Skeletal muscle satellite cell (primary cell): ENCODE data around the gene AHI1.
"Not testable (repeated sequence)": the region's sequence is repeated elsewhere in the genome, so short reads cannot be mapped to it uniquely, and the experiment has no call there.

Experiments
- H3K27me3 ChIP-seq: 2 replicates; pipeline ENCODE4 v1.7.0; 2013; ENCODE audit warnings: low read length; ENCODE audit not compliant: control insufficient read depth, insufficient read depth
- H3K36me3 ChIP-seq: 2 replicates; pipeline ENCODE4 v1.7.0; 2013; ENCODE audit warnings: mild to moderate bottlenecking, control low read depth, low read length; ENCODE audit not compliant: insufficient read depth
- H3K4me1 ChIP-seq: 2 replicates; pipeline ENCODE4 v1.7.0; 2013; ENCODE audit warnings: low read length; ENCODE audit not compliant: control insufficient read depth, insufficient read depth
- H3K4me2 ChIP-seq: 2 replicates; pipeline ENCODE4 v1.7.0; 2013; ENCODE audit warnings: mild to moderate bottlenecking, low read length
- H3K4me3 ChIP-seq: 2 replicates; pipeline ENCODE4 v1.7.0; 2013; ENCODE audit warnings: low read length
- H3K9ac ChIP-seq: 2 replicates; pipeline ENCODE4 v1.7.0; 2013; ENCODE audit warnings: mild to moderate bottlenecking, low read depth, low read length, moderate library complexity
- H3K9me3 ChIP-seq: replicated peaks from 2 replicates; pipeline ENCODE4 v1.7.0; 2013; ENCODE audit warnings: mild to moderate bottlenecking, control low read depth, low read length

The AHI1 gene

DNA sequence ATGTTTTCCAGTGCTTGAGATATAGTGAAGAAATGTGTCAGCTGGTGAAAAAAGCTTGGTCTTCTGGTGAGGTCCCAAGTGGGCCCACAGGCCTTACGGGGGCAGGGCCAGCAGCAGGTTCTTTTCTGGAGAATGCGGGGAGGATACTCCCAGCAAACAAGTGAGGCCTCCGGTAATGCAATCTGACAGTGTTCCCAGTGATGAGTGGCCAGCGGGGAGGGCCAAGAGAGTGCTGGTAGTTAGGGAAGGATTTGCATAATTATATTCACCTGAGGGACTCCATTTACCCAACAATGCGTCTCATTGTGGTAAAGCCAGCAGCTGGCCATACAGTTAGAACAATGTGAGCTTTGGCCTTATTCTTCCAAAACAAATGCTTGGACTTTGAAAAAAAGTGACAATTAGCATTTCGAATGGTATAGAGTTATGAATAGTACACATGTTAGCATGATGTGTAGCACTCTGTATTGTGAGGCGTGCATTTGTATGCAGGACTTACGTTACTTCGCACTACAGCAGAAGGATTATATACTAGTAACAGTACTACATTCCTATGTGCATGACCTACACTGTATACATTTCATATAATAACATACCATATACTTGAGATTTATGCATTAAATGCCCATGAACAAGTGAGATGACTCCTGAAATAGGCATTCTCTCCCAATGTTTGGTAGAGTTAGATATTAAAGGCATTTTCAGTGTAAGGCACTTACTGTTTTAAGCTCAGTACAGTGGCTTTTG is 246.6 kb downstream of the AHI1 start:
- no peak overlapping the region for H3K4me3 ChIP-seq

DNA sequence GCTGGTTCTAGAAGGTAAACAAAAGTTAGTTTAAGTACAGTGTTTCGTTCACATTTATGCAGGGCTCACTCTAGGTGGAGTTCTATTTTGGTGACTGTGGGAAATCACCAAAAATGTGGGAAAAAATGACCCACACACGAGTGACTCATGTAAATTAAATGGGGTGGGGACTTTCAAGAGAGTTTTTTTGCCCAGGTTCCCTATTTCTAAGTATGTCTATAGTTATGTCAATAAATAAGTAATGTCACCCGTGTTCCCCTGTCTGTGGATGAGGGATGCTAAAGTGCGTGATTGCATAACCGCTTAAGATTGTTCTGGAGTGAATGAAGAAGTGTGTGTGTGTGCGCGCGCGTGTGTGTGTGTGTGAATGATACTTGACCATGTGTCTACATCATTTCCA is 247.3 kb downstream of the AHI1 start:
- Histone ChIP-seq H3K4me1 (no peaks in the 10 kb centered on the region), H3K4me2 (no peak overlapping the region), H3K4me3 (no peak overlapping the region), H3K9me3 (no peaks in the 10 kb centered on the region), H3K9ac (no peak overlapping the region), H3K36me3 (no peaks in the 10 kb centered on the region), H3K27me3 (no peaks in the 10 kb centered on the region)

More for the DNA sequence above, 246.6 kb downstream of the AHI1 start:
- H3K9me3 ChIP-seq: no peaks in the 10 kb centered on the region
- H3K9ac ChIP-seq: no peak overlapping the region
- no peaks in the 10 kb centered on the region for H3K36me3 ChIP-seq
- H3K4me1 ChIP-seq: no peaks in the 10 kb centered on the region
- H3K27me3 ChIP-seq: no peaks in the 10 kb centered on the region
- H3K4me2 ChIP-seq: no peak overlapping the region

DNA sequence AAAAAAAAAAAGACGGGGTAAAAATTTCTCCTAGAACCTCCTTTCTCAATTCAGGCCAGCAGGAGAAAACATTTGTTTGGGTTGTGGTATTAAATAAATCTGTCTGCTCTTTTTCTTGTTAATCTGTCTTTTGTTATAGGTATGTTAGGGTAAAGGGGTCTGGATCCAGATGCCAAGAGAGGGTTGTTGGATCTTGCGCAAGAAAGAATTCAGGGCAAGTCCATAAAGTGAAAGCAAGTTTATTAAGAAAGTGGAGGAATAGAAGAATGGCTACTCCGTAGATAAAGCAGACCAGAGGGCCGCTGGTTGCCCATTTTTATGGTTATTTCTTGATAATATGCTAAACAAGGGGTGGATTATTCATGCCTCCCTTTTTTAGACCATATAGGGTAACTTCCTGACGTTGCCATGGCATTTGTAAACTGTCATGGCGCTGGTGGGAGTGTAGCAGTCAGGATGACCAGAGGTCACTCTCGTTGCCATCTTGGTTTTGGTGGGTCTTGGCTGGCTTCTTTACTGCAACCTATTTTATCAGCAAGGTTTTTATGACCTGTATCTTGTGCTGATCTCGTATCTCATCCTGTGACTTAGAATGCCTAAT is 251.0 kb downstream of the AHI1 start:
- not testable (repeated sequence) for H3K4me1 ChIP-seq, H3K9me3 ChIP-seq, H3K4me2 ChIP-seq, H3K27me3 ChIP-seq, H3K36me3 ChIP-seq, H3K4me3 ChIP-seq, H3K9ac ChIP-seq

DNA sequence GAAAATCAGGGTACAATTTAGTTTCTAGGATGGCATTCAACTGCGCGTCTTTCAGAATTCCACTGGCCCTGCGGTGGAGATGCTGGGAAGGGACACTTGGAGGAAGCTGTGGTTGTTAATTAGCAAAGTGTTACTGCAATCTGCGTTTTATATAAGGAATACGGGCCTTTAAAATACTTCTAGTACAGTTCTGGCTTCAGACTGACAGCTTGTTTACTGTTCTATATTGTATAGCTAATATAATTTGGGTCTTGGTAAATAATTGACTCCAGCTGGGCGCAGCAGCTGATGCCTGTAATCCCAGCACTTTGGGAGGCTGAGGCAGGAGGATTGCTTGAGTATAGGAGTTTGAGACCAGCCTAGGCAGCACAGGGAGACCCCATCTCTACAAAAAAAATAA is 252.7 kb downstream of the AHI1 start:
- no peaks in the 10 kb centered on the region for H3K27me3 ChIP-seq
- no peaks in the 10 kb centered on the region for H3K9me3 ChIP-seq
- H3K4me1 ChIP-seq: no peaks in the 10 kb centered on the region
- no peak overlapping the region for H3K9ac ChIP-seq
- no peaks in the 10 kb centered on the region for H3K36me3 ChIP-seq
- no peak overlapping the region for H3K4me3 ChIP-seq
- H3K4me2 ChIP-seq: no peak overlapping the region

DNA sequence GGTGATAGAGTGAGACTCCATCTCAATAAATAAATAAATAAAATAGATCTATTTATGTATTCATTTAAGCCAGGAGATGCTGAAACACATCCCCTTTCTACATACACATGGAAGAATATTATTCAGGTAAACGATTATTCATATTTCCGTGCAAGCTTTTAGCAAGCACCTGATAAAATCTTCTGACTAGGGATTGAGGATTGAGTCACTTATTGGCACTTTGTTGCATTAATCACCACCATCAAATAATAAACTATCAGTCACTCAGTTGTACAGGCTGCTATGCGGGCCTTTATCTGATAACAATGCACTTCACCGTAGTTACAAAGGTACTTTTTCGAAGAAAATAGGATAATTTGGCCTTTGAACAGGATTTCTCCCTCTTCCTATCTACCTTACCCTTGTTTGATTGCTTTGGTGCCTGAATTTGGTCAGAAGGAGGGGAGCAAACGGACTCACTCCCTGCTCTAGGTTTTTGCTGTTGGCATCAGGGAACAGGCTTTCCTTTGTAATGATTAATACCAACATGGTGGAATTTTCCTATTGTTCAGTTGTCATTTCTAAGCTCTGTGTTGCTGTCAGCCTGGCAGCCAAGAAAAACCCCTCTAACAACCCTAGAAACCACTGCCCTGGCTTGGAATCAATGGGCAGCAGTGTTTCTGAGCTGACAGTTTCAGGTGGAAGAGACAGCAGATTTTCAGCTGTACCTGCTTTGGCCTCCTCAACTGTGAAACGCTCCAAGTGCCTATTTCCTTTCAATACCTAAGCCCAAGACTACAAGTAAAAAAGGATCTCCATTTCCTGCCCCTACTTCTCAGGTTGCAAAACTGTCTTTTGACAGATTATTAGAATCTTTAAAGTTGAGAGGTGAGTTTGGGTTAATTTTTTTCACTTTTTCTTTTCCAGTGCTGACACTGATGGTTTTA is 253.4 kb downstream of the AHI1 start:
- Histone ChIP-seq H3K36me3 (no peaks in the 10 kb centered on the region), H3K9ac (no peak overlapping the region), H3K4me3 (no peak overlapping the region), H3K4me1 (no peaks in the 10 kb centered on the region), H3K4me2 (no peak overlapping the region), H3K27me3 (no peaks in the 10 kb centered on the region), H3K9me3 (no peaks in the 10 kb centered on the region)

DNA sequence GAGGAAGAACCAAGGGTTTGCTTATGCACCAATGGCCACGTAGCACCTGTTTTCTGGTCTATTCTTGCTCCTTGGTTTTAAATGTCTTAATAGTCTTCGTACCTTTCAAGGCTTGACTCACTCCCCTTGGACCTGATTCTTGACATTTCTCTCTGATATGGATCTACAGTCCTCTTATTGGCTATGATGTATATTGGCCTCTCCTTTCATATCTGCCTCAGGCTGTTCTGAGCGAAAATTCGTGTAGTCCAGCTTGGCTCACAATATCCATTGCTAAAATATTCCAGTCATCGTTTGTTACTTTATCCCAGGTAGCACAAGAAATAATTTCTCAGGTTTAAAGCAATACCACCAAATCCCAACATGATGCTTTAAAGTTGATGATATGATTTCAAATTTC is 256.8 kb downstream of the AHI1 start:
- no peak overlapping the region for H3K4me3 ChIP-seq
- H3K9me3 ChIP-seq: no peaks in the 10 kb centered on the region
- no peak overlapping the region for H3K4me2 ChIP-seq
- no peaks in the 10 kb centered on the region for H3K27me3 ChIP-seq
- no peaks in the 10 kb centered on the region for H3K4me1 ChIP-seq
- H3K9ac ChIP-seq: no peak overlapping the region
- no peaks in the 10 kb centered on the region for H3K36me3 ChIP-seq

DNA sequence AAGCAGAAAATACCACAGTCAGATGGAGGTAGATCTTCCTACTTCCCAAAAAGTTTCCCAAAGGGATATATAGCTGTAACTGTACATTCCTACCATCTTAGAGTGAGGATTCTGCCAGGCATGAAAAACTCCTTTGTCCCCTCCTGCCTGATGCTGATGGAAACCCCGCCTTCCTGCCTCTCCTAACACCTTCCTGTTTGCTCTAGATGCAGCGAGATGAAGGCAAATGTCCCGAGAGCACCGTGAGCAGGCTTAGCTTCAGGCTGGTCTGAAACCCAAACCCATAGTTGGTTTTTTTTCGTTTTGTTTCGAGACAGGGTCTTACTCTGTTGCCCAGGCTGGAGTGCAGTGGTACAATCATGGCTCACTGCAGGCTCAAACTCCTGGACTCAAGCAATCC is 260.8 kb downstream of the AHI1 start:
- no peak overlapping the region for H3K4me3 ChIP-seq
- peaks cover 1% of the 10 kb centered on the region for H3K4me1 ChIP-seq
- H3K36me3 ChIP-seq: no peaks in the 10 kb centered on the region
- no peaks in the 10 kb centered on the region for H3K27me3 ChIP-seq
- H3K4me2 ChIP-seq: no peak overlapping the region
- H3K9me3 ChIP-seq: no peaks in the 10 kb centered on the region
- H3K9ac ChIP-seq: no peak overlapping the region

DNA sequence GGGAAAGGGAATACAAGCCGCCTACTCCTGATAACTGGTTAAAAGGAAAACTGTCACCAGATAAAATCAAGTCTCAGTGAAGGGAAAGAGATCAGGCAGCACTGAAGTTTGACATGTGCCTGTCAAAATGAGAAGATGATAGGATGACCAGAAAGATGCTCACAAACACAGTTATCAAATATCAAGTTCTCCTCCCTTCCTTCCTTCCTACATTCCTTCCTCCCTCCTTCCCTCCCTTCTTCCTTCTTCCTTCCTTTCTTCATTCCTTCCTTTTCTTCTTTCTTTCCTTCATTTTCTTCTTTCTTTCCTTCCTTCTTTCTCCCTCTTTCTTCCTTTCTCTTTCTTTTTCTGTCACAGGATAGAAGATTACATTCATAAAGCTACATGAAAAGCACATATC is 261.2 kb downstream of the AHI1 start:
- Histone ChIP-seq H3K9me3 (no peaks in the 10 kb centered on the region), H3K27me3 (no peaks in the 10 kb centered on the region), H3K4me1 (peaks cover 5% of the 10 kb centered on the region), H3K4me2 (no peak overlapping the region), H3K4me3 (no peak overlapping the region), H3K36me3 (no peaks in the 10 kb centered on the region), H3K9ac (no peak overlapping the region)

DNA sequence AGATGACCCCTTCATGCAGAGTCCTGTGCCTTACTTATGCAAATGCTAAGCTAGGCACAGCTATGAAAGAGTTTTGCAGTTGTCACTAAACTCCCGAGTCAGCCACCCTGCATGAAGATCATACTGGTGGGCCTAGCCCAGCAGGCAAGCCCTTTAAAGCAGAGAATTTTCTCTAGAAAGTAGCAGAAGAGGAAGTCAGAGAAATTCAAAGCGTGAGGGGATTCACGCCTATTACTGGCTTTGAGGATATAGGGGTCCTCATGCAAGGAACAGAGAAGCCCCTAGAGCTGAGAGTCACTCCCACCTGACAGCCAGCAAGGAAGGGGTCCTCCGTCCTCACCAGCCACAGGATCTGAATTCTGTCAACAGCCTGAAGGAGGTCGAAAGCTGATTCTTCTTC is 261.8 kb downstream of the AHI1 start:
- H3K4me3 ChIP-seq: no peak overlapping the region
- no peaks in the 10 kb centered on the region for H3K9me3 ChIP-seq
- H3K9ac ChIP-seq: no peak overlapping the region
- H3K27me3 ChIP-seq: no peaks in the 10 kb centered on the region
- H3K36me3 ChIP-seq: no peaks in the 10 kb centered on the region
- H3K4me2 ChIP-seq: no peak overlapping the region
- peaks cover 10% of the 10 kb centered on the region for H3K4me1 ChIP-seq

DNA sequence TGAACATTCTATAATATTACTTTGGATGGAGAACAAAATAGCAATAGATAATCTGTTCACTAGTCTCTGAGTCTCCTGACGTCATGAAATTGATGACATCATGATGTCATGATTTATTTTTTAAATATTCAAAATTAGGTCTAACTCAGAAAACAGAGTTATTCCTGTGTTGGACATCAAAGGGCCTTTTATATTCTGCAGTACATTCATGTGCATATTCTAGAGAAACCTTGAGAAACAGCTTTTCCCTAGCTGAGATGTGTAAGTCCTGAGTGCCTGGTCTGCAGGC is 263.1 kb downstream of the AHI1 start:
- no peaks in the 10 kb centered on the region for H3K27me3 ChIP-seq
- no peak overlapping the region for H3K4me2 ChIP-seq
- no peaks in the 10 kb centered on the region for H3K9me3 ChIP-seq
- no peak overlapping the region for H3K9ac ChIP-seq
- H3K4me3 ChIP-seq: no peak overlapping the region
- no peaks in the 10 kb centered on the region for H3K36me3 ChIP-seq
- peaks cover 10% of the 10 kb centered on the region for H3K4me1 ChIP-seq

DNA sequence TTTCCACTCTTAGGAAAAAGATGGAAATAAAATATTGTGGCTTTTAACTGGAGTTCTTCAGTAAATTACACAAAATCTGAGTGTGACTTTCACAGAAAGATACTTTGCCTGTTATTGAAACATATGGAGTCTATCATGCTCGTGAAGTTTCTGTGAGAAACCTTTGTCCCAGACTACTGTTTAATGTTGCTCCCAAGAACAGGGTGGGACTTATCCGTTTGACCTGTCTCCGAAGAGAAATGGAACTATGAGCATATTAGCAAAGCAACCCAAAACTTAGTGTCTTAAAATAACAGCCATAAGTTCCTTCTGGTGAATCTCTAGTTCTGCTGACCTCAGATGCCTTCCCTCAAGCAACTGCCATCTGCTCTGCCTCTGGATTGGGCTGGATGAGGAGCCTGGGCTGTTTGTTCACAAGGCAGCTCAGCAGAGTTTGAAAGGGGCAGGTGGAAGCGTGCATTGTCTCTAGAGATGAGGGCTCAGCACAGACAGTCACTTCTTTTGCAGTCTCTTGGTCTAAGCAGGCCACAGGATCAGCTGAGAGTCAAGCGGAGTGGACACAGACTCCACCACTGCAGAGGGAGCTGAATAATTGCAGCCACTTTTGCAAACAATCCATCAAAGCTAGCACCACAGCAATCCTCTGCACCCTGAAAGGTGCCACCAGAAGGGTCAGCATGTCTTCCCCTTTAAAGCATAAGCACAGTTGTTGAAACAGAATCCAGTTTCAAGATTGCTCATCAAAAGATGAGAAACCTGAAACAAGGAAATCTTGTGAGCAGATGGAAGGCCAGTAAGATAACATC is 263.7 kb downstream of the AHI1 start:
- Histone ChIP-seq H3K4me1 (peaks cover 10% of the 10 kb centered on the region), H3K27me3 (no peaks in the 10 kb centered on the region), H3K9me3 (no peaks in the 10 kb centered on the region), H3K36me3 (no peaks in the 10 kb centered on the region), H3K9ac (no peak overlapping the region), H3K4me3 (no peak overlapping the region), H3K4me2 (no peak overlapping the region)
